CD4-positive, alpha-beta T cell treated with Interleukin-15 for 1 hour (primary cell): ENCODE results near the gene TNFAIP8L3.

Experiments
- DNase-seq: peaks from one replicate; pipeline ENCODE4 v3.0.0-alpha.2; 2020

The TNFAIP8L3 gene

DNA sequence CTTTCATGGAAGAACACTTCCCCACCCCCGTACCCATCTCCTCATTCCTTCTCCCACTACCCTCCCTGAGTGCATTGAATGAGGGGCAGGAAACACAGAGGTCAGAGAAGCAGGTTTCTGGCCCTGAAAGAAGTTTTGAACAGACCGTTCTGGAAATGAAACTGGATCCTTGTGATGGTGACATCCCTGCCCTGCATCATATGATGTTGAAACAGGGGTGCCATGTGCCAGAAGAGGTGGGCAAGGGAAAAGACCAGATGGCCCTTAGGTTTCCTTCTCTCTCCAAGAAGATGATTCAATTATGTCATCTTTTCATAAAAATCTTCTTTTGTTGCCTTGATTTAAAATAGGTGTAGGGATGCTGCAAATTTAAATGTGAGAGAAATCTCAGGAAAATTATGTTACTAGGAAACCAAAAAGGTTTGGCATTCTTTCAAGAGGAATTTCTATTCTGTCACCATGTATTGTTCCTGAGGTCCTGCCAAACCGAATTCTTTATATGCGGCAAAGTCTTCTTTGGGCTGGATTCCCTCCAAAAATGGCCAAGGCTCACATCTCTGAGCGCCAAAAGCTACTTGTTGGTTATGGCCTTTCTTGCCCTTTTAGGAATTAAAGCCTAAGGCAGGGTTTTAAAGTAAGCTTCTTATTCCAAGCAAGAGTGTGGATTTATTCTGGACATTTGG lies 19.9 kb upstream of the TNFAIP8L3 start:
- DNase-seq: no peak

DNA sequence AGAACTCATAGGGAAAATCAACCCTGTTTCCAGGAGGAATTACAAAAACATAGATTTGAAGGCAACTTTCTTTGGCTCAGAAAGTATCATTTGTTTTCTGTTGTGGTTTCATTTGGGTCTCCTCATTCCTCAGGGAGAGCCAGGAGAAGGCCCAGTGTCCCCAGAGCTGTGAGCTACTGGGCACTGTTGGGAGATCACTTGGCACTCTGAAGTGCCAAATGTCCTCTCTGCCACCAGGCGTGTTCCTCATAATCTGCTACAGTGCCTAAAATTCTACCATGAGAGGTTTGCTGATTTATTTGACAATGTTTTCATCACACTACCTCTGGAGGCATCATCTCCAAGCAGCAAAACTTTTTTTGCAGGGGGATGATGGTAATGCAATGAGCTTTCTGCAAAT lies 17.4 kb upstream of the TNFAIP8L3 start:
- no peak for DNase-seq

DNA sequence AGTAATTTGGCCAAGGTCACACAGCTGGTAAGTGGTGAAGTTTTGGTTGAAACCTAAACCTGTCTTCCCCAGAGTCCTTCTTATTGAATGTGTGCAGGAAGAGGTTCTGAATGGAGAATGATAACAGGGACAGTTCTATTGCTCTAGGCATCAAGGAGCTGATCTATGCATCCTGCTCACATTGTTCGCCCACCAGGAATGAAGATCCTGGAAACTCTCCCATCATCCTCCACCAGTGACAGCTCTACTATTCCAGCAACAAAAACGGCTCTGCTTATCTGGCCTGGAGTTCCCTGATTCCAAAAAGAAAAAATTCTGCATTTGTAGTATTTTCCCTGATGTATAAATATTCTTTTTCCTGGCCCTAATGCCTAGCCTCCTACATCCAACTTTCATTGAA lies 16.4 kb upstream of the TNFAIP8L3 start:
- DNase-seq: no peak

DNA sequence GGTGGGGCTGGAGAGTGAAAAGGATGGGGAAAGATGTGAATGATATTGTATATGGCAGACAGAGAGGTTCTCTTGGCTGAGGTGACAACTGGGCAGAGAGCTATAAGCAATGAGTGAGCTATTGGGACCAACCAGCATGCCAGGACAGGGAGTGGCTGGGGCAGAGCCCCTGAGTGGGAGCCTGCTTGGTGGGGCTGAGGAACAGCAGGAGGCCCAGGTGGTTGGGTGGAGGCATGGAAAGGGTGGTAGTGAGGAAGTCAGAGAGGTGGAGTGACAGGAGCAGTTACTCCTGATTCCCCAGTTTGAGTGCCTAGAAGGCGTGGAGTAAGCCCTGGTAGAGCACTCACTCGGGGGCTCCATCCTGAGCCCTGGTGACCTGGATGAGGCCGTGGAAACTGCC lies 15.5 kb upstream of the TNFAIP8L3 start:
- DNase-seq: no peak

DNA sequence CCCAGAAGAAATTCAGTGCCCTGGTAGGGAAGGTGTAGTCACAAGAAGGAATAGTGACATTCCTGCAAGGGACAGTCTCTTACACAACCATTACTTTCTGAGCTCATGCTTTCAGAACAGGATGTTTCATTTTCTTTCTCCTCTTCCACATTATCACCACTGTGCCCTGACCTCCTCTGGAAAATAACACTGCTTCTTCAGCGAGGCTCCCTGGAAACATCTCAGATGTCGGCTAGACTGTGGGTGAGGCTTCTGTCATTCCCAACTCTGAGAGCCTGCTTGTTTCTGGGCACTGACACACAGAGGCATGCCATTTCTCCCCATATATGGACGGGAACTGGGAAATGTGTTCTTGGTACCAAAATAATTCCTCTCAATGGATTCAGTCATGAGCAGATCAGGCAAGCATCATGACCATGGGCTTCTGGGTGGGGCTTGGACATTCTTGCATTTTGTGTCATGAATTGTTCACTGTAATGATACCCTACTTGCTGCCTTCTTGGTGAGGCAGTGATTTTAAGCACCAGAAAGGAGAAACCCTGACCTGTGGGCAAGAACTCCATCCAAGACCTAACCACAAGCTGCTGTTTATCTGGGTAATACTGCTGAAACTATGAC lies 14.3 kb upstream of the TNFAIP8L3 start:
- no peak for DNase-seq

DNA sequence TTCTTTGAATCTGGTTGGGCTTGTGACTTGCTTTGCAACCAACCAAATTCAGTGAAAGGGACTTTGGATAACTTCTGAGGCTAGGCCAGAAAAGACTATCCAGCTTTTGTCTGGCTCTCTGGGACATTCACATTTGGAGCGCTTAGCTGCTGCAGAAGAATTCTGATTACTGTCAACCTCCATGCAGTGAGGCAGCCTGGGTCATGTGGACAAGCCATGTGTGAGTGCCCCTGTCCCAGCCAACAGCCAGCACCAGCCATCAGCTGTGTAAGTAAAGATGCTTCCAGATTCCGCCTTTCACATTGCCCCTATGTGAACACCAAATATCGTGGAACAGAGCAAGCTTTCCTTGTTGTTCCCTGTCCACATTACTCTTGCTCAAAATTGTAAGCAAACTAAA lies 12.9 kb upstream of the TNFAIP8L3 start:
- DNase-seq: no peak

DNA sequence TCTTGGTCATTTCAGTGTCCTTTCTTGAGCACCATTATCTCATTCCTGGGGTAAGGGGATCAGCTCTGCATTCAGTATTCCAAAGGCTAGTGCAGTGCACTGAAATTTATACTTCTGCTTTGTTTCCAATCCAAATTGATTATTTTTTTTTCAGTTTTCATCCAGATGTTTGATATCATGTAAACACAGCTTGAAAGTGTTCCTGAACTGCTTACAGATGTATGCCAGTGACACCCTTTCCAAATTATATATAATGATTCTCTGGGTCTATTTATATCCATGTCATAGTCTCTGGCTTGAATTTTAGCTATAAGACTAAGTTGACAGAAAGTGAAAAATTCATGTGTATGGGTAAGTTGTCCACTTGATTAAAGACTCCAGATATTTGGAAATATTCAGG lies 11.8 kb upstream of the TNFAIP8L3 start:
- no peak for DNase-seq

DNA sequence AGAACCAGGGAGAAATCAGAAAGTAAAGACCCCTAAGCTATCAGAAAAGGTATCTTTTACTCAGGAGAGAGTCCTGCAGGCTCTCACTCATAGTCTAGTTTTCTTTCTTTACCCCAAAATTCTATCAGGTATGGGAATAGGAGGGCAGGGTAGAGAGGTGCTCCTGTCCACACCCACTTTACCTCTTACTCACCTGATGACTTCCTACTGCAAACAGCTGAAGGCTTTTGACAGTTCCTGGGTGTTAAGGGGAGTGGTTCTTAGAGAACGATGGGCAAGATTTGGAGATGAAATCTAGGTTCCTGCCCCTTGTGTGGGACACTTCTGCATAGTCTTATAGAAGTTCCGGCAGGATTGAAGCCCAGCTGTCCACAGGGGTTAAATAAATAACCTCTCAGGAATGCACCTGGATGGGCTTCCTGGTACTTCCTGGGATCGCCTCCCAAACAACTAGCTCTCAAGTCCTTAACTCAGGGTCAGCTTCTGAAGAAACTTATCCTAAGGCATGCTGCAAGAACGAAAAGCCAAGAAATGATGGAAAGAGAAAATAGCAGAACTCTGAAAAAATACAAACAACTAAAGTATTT lies 10.8 kb upstream of the TNFAIP8L3 start:
- no peak for DNase-seq

DNA sequence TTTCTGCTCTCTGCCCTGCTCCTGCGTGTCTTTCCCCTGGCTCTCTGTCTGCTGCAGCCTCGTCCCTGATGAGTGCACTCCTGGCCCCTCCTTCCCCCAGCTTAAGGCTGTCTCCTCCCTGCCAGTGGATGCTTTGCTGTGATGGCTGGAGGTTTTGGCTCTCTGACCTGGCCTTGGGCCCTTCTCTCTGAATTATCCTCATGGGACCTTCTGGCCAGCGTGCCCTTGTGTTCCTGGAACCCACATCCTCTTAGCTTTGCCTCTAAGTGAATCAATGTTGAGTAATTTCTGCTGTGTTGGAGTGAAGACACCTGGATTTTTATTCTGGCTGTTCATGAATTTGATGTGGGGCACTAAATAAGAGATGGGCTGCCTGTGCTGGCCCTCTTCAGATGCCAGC lies 9.8 kb upstream of the TNFAIP8L3 start:
- DNase-seq: no peak

DNA sequence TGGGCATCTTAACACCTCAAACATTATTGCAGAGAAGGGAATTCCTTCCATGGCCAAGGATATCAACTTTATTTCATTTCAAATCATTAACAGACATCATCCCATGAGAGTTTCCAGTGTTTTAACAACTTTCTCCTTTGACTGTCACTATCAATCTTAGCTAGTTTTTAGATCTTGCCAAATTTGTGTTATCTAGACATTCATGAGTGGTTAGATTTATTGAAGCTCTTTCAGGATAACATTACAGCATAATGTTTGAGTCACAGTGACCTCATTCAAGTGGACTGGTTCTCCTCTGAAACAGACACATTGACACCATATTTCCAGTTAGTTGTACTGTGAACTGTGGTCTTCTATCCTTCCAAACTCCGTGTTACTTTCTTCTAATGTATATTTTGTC lies 8.6 kb upstream of the TNFAIP8L3 start:
- no peak for DNase-seq

DNA sequence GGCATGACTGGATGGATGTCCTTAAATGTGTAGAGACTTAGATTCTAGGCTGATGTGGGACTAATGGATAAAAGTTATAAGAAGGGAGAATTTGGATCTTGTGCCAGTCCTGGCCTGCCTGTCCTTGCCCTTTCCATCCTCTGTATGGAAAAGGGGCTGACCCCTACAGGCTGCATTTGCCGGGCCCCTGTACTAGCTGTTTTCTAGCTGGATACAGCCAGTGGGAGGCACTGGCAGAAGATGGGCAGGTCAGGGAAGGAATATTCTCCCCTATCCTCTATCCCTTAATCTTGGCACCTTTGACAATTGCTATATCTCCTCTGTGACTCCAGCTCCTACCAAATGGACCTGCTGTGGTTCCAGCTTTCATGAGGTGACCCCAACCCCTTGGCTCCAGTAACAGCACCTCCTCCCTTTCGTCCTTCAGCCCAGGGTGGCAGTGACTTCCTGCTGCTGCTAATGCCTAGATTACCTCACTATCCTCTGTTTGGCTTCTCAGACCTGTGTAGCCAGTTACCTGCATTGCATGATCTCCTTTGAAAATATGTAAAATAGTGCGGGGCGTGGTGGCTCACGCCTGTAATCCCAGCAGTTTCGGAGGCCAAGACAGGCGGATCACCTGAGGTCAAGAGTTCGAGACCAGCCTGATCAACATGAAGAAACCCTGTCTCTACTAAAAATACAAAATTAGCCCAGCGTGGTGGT lies 6.2 kb upstream of the TNFAIP8L3 start:
- DNase-seq: no peak

DNA sequence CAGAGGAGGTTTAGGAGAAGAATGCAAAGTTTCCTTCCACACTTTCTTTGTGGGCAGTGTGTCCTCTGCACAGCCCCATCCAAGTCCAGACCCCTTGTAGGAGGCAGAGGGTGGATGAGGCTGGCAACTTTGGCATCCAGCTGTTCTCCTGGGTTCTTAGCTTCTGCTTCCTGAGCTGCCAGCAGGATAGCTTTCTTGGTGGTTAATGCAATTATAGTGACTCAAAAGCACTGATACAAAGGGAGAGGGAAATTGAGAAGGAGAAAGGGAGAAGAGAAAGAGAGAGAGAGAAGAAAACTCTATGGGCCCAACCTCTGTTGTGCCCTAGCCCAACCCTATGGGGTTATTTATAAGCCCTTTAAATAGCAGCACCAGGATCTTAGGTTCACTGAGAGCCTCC lies 4.5 kb upstream of the TNFAIP8L3 start:
- DNase-seq: no peak

DNA sequence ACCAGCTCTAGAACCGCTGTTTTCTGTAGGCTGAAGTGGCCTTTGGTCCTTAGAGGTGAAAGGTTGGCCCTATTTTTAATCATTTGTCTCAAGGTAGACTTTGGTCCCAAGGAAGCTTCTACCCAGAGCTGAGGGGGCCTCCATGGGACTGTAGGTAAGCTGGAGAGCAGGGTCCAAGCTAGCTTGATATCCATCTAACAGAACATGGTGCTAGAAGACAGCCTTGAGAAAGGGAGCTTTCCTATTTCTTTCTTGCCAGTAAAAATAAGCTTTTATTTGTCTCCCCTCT lies 3.6 kb upstream of the TNFAIP8L3 start:
- DNase-seq: no peak

DNA sequence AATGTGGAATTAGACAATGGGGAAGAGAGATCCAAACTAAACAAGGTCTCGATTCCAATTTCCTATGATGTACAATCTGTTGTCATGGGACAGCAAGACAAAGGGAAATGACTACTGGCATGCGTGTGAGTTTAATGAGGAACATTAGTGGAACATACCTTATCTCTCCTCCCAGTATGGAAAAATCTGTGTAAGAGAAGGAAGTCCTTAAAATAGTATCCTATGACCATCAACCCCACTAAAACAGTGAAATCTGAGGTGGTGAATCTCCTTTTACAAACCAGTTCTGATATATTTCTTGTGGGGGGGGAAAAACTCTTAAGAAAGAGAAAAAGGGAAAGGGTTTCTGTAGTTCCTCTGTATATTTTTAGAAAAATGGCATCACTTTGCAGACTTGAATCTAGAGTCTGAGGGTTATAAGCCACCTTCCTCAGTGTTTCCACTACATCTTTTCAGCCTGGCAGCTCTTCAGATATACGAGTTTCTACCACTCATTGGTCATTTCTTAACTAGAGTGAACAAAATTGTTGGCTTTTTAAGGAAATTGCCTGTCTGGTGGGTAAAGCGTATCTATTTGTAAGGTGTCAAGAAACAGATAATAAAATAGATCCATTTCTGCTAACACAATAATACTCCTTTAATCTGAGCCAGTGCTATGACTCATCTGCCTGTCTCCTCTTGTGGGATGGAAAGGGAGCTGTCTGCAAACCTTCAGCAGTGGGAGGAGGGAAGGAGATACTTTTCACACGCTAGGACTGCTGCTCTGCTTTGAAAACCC lies 3.0 kb upstream of the TNFAIP8L3 start:
- no peak for DNase-seq

DNA sequence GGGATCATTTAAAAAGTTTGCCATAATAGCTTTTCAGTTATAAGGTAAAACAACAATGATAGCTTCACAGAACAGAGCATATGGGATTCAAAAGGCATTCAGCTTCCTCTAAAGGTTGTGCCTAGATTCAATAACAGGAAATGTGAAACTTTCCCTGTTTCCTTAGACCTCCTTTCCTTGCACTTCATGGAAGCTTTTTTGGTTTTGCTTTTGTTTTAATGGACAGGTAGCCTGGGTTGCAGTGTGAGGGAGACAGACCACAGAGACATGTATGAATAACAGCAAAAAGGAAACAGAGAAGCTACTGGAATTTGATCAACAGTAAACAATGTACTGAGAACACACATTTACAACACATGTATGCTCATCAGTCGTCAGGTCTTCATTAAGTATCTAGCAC lies 2.3 kb upstream of the TNFAIP8L3 start:
- DNase-seq: no peak

DNA sequence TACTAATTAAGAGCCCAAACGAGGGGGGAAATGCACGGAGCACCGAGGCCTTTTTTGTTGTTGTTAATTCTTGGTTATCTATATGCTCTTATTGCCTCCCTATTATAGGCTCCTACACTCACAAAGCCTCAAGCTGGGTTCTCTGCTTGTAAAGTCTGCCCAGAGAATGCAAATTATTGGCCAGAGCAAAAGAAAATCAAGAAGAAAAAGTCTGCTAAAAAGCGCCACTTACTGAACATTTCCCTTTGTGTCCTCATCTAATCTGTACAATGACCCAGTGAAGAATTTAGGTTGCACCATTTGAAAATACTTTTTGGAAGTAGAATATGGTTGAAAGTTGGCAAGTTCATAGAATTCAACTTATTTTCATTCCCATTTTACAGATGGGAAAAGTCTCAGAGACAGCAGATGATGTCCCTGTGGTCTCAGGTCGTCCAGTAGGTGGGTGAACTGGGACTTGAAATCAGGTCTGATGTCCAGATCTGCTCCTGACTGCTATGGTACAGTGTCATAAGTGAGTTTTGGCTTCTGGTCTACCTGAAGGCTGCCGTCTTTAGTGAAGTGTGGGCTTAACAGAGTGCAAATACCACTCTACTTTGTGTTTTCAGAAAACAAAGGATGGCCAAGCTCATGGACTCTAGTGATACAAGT lies 1.1 kb upstream of the TNFAIP8L3 start:
- DNase-seq: no peak

DNA sequence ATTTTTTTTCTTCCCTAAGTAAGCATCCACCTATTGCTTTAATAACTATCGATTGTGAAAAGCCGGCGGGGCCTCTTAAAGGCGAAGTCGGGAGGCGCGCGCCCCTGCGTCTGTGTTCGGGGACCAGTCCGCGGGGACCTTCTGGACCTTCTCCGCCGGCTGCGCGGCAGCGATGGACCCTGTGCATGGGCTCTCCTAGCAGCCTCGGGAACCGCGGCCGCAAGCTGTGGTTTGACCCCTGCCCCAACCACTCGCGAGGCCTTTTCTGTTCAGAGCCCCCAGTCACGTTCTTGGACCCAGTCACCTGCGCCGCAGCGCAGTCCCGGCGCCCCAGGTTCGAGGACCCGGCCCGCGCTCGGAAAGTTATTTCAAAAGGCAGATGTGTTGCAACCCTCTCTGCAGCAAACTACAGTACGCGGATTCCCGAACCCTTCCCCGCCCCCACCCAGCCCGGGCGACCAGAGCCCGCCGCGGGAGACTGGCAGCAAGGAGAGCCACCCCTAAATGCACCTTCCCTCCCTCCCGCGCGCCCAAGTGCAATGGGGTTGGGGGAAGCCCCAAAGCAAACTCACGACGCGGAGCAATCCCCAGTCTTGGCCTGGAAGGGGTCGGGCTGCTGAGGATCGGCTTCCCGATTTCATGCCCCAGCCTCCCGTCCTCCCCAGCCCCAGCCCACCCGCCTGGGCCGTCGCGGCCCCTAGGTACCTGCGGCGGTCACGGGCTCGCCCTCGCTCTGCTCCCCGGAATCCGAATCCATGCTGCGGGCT lies 684 bp downstream of the TNFAIP8L3 start:
- DNase-seq: no peak

DNA sequence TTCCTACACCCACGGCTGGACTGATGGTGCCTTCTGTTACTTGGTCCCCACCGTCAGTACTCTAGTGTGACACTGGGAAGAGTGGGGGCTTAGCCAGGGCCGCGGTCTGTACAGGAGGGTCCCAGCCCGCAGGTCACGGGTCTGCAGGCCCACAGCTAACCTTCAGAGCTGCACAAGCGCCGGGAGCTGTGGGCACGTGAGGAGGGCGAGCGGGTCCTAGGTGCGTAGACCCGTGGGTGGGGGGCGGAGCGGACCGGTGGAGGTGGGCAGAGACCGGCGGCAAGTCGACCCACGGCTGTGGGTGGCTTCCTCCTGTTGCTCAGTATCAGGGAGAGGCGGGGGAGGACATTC lies 1.2 kb downstream of the TNFAIP8L3 start:
- no peak for DNase-seq

DNA sequence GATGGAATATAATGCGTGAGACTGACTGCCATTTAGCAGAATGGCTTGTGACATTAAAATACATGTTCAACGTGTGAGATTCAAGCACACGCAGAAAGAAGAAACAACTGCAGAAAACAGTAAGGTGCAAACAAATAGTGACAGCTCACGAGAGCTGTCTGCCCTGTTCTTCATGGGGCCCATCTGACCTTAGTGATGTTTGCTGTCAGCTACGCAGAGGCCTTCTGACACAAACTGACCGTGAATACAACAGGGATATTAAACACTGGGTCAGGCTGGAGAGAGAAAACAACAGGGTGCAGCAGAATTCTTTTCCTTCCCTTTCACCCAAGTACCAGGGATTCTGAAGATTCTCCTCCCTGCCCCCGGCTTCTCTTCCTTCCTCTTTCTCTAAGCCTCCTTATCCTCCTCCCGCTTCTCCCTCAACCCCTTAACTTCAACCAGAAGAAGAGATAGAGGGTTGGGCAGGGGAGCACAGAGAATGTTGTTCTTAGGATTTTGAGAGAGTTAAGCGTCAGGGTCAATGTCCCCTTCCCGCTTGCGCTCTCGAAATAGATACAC lies 2.1 kb downstream of the TNFAIP8L3 start:
- no peak for DNase-seq

DNA sequence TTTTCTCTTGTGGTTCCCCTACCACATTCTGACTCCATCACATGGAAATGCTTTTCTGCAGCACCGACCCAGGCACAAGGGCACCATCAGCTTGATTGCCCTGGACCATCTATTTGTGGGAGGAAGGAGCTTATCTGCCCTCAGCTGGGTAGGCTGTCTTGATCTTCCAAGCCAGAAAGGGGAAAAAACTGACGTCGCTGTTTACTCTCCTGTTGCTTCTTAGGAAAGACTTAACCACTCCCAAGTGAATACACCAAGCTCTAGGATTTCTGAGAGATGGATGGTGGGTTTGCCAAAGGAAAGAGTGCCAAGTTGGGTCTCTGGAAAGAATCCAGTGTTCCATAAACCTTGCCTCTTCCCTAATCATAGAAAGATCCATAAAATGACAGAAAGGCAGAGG lies 4.0 kb downstream of the TNFAIP8L3 start:
- no peak for DNase-seq

DNA sequence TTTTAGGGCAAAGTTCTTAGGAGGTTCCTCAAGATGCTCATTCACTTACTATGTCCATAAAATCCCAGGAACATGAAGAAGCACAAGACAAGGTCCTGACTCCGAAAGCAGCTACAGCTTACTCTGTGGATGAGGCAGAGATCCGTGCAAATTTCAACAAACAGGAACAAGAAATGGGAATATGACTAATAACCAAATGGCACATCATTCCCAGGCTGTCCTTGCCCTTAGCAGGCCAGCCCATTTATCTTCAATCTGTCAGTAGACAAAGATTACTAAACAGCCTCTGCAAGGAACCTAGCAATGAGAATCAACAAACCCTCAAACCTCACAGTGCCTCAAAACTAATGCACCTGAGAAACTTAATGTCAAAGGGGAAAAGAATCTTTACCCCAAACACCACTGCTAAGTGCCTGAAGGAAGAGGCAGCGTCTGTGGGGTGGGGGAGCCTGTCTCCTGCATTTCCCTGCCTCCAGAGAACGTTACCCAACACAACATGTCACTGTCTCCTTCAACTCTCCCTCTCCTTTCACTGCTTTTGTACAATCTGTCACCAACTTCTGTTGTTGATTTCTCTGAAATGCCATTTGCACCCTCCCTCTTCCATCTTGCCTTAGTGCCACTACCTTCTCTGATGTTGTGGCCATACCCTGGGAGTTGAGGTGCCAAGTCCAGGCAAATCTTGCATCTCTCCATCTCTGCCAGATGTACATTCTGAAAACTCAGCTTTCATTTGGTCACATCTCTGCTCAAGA lies 4.8 kb downstream of the TNFAIP8L3 start:
- DNase-seq: no peak
